Adrenal gland (tissue), 12 donors: ENCODE results near the gene NRAS. TPM values are rescaled to one million over a fixed set of nuclear protein-coding genes. Genes with fewer than 3 reads are reported as not detected.
"Not testable (repeated sequence)": the region's sequence is repeated elsewhere in the genome, so short reads cannot be mapped to it uniquely, and the experiment has no call there.

ENCODE experiments used
- DNase-seq, 7 donors: peaks; one replicate each; pipeline ENCODE4 v3.0.0-alpha.2; 2019 to 2020
- H3K27ac ChIP-seq, 5 donors: fragments of 200-600 bp; sonication (generic) in 4 of 5; 1 replicate in 3 of 5; 2 replicates in 2 of 5; pipeline versions ENCODE4 v1.5.1 to v1.8.0; 2016 to 2020; ENCODE audit warnings: mild to moderate bottlenecking in 1 of 5
- H3K27me3 ChIP-seq: fragments of 200-600 bp; 2 replicates; pipeline ENCODE4 v1.8.0; 2021
- H3K36me3 ChIP-seq, 2 donors: fragments of 200-600 bp; replicated peaks in 1 of 2; 1 replicate in 1 of 2; 2 replicates in 1 of 2; pipeline versions ENCODE4 v1.5.1 to v1.8.0; 2018 to 2022
- H3K4me1 ChIP-seq, 2 donors: fragments of 200-600 bp; replicated peaks in 1 of 2; 1 replicate in 1 of 2; 2 replicates in 1 of 2; pipeline versions ENCODE4 v1.5.1 to v1.8.0; 2018 to 2021
- H3K4me3 ChIP-seq, 4 donors: fragments of 200-600 bp; sonication (generic) in 3 of 4; one replicate each; pipeline ENCODE4 v1.5.1; 2016 to 2018
- H3K9me3 ChIP-seq, 3 donors: fragments of 200-600 bp; sonication (generic) in 1 of 3; replicated peaks in 1 of 3; 1 replicate in 2 of 3; 2 replicates in 1 of 3; pipeline versions ENCODE4 v1.5.1 to v1.8.0; 2016 to 2021
- POLR2A ChIP-seq, 2 donors: fragments of 450-650 bp; IDR thresholded peaks; one replicate each; pipeline ENCODE4 v1.6.1; 2017; ENCODE audit warnings: antibody characterized with exemption in 2 of 2, mild to moderate bottlenecking in 2 of 2, moderate library complexity in 1 of 2
- WGBS, 4 donors: extraction: QIAGEN DNeasy Blood & Tissue Kit in 2 of 4; methylation state at CpG; one replicate each; pipeline versions ENCODE4 v1.1.5 to v1.1.7; 2013 to 2017; 5-methylcytosine and 5-hydroxymethylcytosine counted together
- intact Hi-C, 2 donors: fragments of 100-400 bp; cut with DNase I; formaldehyde crosslinking; loops; one replicate each; pipeline versions ENCODE4 v1.14.1 to v1.15.0; 2022 to 2023
- polyA plus RNA-seq, 3 donors: library from polyadenylated mRNA; stranded (reverse); fragments of 200-250 nt in 2 of 3; fragments of 350-450 nt in 1 of 3; fragmentation: Illumina TruSeq in 1 of 3; extraction: RNeasy Lipid Tissue Mini Kit (QIAGEN cat#74804) in 1 of 3; gene quantifications; one replicate each; pipeline ENCODE4 v1.2.3, GENCODE V29; 2013 to 2014
- total RNA-seq, 9 donors: library from RNA; depleted of rRNA in 4 of 9; stranded (reverse); fragments of >200 nt in 4 of 9; fragments of 120-200 nt in 1 of 9; fragmentation: NEBNext Ultra II Directional in 1 of 9; extraction: Animal tissue kit (Norgen Biotek cat#: 25700) in 1 of 9; gene quantifications; one replicate each; pipeline versions ENCODE4 v1.1.0 to v1.2.4, GENCODE V29; 2013 to 2023
- TF ChIP-seq, protein P1 (sequence below), 6 experiments: fragments of 450-650 bp in 4 of 6; fragments of 200-600 bp in 2 of 6; sonication (generic) in 1 of 6; IDR thresholded peaks; 1 replicate in 5 of 6; 2 replicates in 1 of 6; pipeline versions ENCODE4 v1.5.1 to v1.8.0; 2016 to 2021; ENCODE audit warnings: antibody characterized with exemption in 6 of 6, mild to moderate bottlenecking in 2 of 6, moderate library complexity in 1 of 6
- donor health status: healthy with polysubstance abuse.
- donor health status: Bipolar disorder and iron deficiency.
- donor health status: DM: yes; HTN: yes; CAD: no.
- donor health status: DM: no; HTN: no; CAD: no.
- donor health status: DM: no; HTN: no; CAD: no.
- donor health status: DM: yes; HTN: yes; CAD: no.

NRAS gene
- total and polyA plus RNA-seq, 12 donors, result 5.8 to 46.6 (median 18.7) TPM

DNA sequence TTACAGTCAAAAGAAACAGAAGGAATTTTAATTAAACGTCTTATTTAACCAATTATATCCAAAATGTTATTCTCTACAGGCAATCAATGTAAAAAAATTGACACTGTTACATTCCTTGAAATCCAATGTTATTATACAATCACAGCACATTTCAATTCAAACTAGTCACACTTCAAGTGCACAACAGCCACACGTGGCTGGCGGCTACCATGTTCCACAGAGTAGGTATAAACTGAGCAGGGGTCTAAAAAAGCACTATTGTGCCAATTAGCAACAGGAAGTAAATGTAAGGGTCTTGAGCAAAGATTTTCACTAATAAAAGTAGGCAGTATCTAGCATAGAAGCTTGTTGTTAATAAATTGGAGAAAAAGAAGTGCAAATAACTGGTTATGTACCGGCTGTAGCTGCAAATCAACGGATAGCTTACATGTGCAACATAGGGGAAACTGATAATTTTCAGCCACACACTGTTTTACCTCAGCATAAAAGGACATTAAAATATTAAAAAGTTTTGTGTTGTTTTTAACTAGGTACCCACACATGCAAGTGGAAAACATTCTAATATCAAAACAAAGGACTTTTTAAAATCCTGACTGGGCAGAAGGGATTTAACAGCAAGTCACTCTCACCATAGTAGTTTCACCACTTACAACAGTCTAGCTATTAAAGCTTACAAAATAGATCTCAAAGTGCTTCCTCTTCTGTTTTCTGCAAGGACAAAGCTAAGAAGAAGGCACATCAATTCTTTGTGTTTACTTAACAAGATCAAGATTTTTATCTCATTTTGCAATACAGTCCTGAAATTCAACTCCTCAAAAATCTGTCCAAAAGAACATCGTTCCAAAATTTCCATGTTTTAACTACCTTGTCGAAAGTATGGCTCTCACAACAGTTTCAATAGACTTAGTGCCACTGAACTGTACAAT is 38.7 kb upstream of the NRAS start:
- Histone ChIP-seq H3K4me1 (peaks cover 48 to 69% of the 10 kb centered on the region in 2 donors), H3K27ac (peak overlapping the region in 3 of 5 donors; percentile 40 to 100 (median 99)), H3K9me3 (no peaks in the 10 kb centered on the region), H3K4me3 (peak overlapping the region in 1 of 4 donors; percentile 94), H3K27me3 (no peaks in the 10 kb centered on the region), H3K36me3 (no peaks in the 10 kb centered on the region)
- 30 to 32% (median 31%) methylated on average over 7 of the region's 7 CpGs for WGBS, 4 donors
- no peak for TF ChIP-seq POLR2A (IDR thresholded peaks at IDR 0.05)
- TF ChIP-seq, protein P1, sequence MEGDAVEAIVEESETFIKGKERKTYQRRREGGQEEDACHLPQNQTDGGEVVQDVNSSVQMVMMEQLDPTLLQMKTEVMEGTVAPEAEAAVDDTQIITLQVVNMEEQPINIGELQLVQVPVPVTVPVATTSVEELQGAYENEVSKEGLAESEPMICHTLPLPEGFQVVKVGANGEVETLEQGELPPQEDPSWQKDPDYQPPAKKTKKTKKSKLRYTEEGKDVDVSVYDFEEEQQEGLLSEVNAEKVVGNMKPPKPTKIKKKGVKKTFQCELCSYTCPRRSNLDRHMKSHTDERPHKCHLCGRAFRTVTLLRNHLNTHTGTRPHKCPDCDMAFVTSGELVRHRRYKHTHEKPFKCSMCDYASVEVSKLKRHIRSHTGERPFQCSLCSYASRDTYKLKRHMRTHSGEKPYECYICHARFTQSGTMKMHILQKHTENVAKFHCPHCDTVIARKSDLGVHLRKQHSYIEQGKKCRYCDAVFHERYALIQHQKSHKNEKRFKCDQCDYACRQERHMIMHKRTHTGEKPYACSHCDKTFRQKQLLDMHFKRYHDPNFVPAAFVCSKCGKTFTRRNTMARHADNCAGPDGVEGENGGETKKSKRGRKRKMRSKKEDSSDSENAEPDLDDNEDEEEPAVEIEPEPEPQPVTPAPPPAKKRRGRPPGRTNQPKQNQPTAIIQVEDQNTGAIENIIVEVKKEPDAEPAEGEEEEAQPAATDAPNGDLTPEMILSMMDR (IDR thresholded peaks at IDR 0.05), result no peak
- intact Hi-C loops, result no loop called here
- no peak for DNase-seq

DNA sequence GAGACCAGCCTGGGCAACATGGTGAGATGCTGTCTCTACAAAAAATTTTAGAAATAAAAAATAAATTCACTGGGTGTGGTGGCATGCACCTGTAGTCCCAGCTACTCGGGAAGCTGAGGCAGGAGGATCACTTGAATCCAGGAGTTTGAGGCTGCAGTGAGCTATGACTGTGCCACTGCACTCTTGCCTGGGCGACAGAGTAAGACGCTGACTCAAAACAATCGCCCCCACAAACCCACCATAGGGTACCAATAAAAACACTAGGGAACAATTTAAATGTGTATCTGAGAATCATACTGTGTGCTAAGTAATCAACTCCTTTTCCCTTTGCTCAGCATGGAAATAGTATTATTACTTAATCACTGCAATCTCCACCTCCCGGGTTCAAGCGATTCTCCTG is 37.1 kb upstream of the NRAS start:
- DNase-seq, H3K9me3 ChIP-seq, H3K27ac ChIP-seq, intact Hi-C loops, H3K27me3 ChIP-seq, H3K4me3 ChIP-seq: not testable (repeated sequence)
- 81 to 92% (median 90%) methylated on average over 6 of the region's 6 CpGs for whole genome bisulfite sequencing, 4 donors
- Histone ChIP-seq H3K36me3 (peaks cover 0 to 14% of the 10 kb centered on the region in 2 donors), H3K4me1 (peaks cover 48 to 79% of the 10 kb centered on the region in 2 donors)

DNA sequence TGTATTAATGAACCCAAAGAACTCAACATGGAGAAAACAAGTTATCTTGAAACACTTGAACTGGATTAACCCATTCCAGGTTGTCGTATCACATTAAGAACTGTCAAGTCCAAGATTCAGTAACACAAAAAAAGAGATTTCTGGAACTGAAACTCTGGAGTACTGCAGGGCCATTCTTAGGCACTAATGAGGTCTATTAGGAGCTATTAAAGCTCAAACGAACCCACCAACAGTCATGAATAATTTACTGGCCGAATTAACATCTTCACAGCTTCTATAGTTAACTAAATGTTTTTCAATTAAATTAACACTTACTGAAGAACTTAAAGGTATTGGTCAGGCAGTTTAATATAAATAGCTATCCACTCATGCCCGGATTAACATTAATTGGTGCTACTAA is 36.6 kb upstream of the NRAS start:
- H3K27me3 ChIP-seq, result no peaks in the 10 kb centered on the region
- no peak overlapping the region for H3K4me3 ChIP-seq
- H3K36me3 ChIP-seq, result peaks cover 0 to 19% of the 10 kb centered on the region in 2 donors
- peaks cover 45 to 78% of the 10 kb centered on the region in 2 donors for H3K4me1 ChIP-seq
- no peaks in the 10 kb centered on the region for H3K9me3 ChIP-seq
- no peak for DNase-seq
- 65 to 70% (median 68%) methylated on average over 4 of the region's 4 CpGs for WGBS, 4 donors
- TF ChIP-seq POLR2A (IDR thresholded peaks at IDR 0.05), result no peak
- TF ChIP-seq, protein P1 (IDR thresholded peaks at IDR 0.05), result no peak
- intact Hi-C loops, result no loop called here
- H3K27ac ChIP-seq, result no peak overlapping the region

DNA sequence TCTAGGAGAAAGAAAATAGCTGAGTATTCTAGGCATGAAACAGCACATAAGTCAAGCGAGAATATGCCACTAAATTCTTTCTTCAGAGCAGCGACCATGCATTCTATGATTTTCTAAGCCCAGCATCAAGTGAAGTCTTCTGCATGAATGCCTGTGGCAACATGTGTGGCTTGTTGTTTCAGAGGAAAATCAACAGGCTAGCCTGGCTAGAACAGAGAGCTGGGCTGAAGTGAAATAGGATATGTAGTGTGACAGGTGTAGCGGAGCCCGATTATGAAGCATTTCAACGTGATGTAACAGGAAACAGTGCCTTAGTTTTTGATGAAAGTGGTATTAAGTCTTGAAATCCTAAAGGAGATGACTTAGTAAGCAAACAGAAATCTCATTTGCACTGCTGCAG is 34.2 kb upstream of the NRAS start:
- Histone ChIP-seq H3K4me1 (peaks cover 49 to 80% of the 10 kb centered on the region in 2 donors), H3K9me3 (no peaks in the 10 kb centered on the region), H3K36me3 (peaks cover 0 to 19% of the 10 kb centered on the region in 2 donors), H3K27me3 (no peaks in the 10 kb centered on the region), H3K4me3 (no peak overlapping the region), H3K27ac (no peak overlapping the region)
- intact Hi-C loops, result no loop called here
- 65 to 71% (median 68%) methylated on average over 5 of the region's 5 CpGs for WGBS, 4 donors
- TF ChIP-seq, protein P1 (IDR thresholded peaks at IDR 0.05), result no peak
- TF ChIP-seq POLR2A (IDR thresholded peaks at IDR 0.05), result no peak
- DNase-seq, result no peak
